ENCODE results near the gene RPA3.

RPA3 gene

GRCh38 chr7:7718492-7718891 lies at the start of gene RPA3:
Gene RPA3, minus strand, starts transcription at chr7:7718607. Its CDS starts 78,189 bp downstream, at chr7:7640418.
- H3K9ac ChIP-seq (ENCODE audit: low read length): no peak within 1 kb of the TSS
- H3K36me3 ChIP-seq (ENCODE audit: control insufficient read depth, insufficient read depth, low read length, severe bottlenecking): no peaks in the 10 kb centered on the region
- H3K4me3 ChIP-seq (ENCODE audit: low read length): no peak within 1 kb of the TSS
- no peaks in the 10 kb centered on the region for H3K9me3 ChIP-seq (ENCODE audit: control insufficient read depth, low read length)
- no peaks in the 10 kb centered on the region for H3K27me3 ChIP-seq (replicated peaks; ENCODE audit: control insufficient read depth, insufficient read depth, low read length)
- peaks cover 4% of the 10 kb centered on the region for H3K4me1 ChIP-seq (ENCODE audit: control insufficient read depth, insufficient read depth, low read length)
- no peak for DNase-seq (ENCODE audit: low read depth)

GRCh38 chr7:7766671-7767070 lies 48.3 kb upstream of the RPA3 start:
- H3K9me3 ChIP-seq (ENCODE audit: control insufficient read depth, low read length): no peaks in the 10 kb centered on the region
- DNase-seq (ENCODE audit: low read depth): peak; percentile 43
- no peak overlapping the region for H3K9ac ChIP-seq (ENCODE audit: low read length)
- H3K4me1 ChIP-seq (ENCODE audit: control insufficient read depth, insufficient read depth, low read length): peaks cover 28% of the 10 kb centered on the region
- no peaks in the 10 kb centered on the region for H3K27me3 ChIP-seq (replicated peaks; ENCODE audit: control insufficient read depth, insufficient read depth, low read length)
- no peak overlapping the region for H3K4me3 ChIP-seq (ENCODE audit: low read length)
- no peaks in the 10 kb centered on the region for H3K36me3 ChIP-seq (ENCODE audit: control insufficient read depth, insufficient read depth, low read length, severe bottlenecking)

GRCh38 chr7:7765422-7765821 lies 47.0 kb upstream of the RPA3 start:
- Histone ChIP-seq H3K4me3 (ENCODE audit: low read length) (no peak overlapping the region), H3K4me1 (ENCODE audit: control insufficient read depth, insufficient read depth, low read length) (peaks cover 25% of the 10 kb centered on the region), H3K9me3 (ENCODE audit: control insufficient read depth, low read length) (no peaks in the 10 kb centered on the region), H3K36me3 (ENCODE audit: control insufficient read depth, insufficient read depth, low read length, severe bottlenecking) (no peaks in the 10 kb centered on the region), H3K9ac (ENCODE audit: low read length) (no peak overlapping the region), H3K27me3 (replicated peaks; ENCODE audit: control insufficient read depth, insufficient read depth, low read length) (no peaks in the 10 kb centered on the region)
- no peak for DNase-seq (ENCODE audit: low read depth)

GRCh38 chr7:7764520-7765396 lies 46.4 kb upstream of the RPA3 start:
- no peaks in the 10 kb centered on the region for H3K36me3 ChIP-seq (ENCODE audit: control insufficient read depth, insufficient read depth, low read length, severe bottlenecking)
- peaks cover 25% of the 10 kb centered on the region for H3K4me1 ChIP-seq (ENCODE audit: control insufficient read depth, insufficient read depth, low read length)
- H3K27me3 ChIP-seq (replicated peaks; ENCODE audit: control insufficient read depth, insufficient read depth, low read length): no peaks in the 10 kb centered on the region
- H3K9me3 ChIP-seq (ENCODE audit: control insufficient read depth, low read length): no peaks in the 10 kb centered on the region
- no peak for DNase-seq (ENCODE audit: low read depth)
- no peak overlapping the region for H3K9ac ChIP-seq (ENCODE audit: low read length)
- H3K4me3 ChIP-seq (ENCODE audit: low read length): no peak overlapping the region

- Histone ChIP-seq H3K9ac (ENCODE audit: low read length) (peak overlapping the region; percentile 70), H3K4me1 (ENCODE audit: control insufficient read depth, insufficient read depth, low read length) (peaks cover 15% of the 10 kb centered on the region), H3K4me3 (ENCODE audit: low read length) (peak overlapping the region; percentile 80), H3K27me3 (replicated peaks; ENCODE audit: control insufficient read depth, insufficient read depth, low read length) (no peaks in the 10 kb centered on the region), H3K9me3 (ENCODE audit: control insufficient read depth, low read length) (no peaks in the 10 kb centered on the region), H3K36me3 (ENCODE audit: control insufficient read depth, insufficient read depth, low read length, severe bottlenecking) (no peaks in the 10 kb centered on the region)
- peak; percentile 69 for DNase-seq (ENCODE audit: low read depth)
Observed at GRCh38 chr7:7761974-7762779, 43.8 kb upstream of the RPA3 start.

- no peaks in the 10 kb centered on the region for H3K27me3 ChIP-seq (replicated peaks; ENCODE audit: control insufficient read depth, insufficient read depth, low read length)
- no peaks in the 10 kb centered on the region for H3K36me3 ChIP-seq (ENCODE audit: control insufficient read depth, insufficient read depth, low read length, severe bottlenecking)
- no peaks in the 10 kb centered on the region for H3K9me3 ChIP-seq (ENCODE audit: control insufficient read depth, low read length)
- peak; percentile 85 for DNase-seq (ENCODE audit: low read depth)
- H3K4me3 ChIP-seq (ENCODE audit: low read length): peak overlapping the region; percentile 80
- peaks cover 13% of the 10 kb centered on the region for H3K4me1 ChIP-seq (ENCODE audit: control insufficient read depth, insufficient read depth, low read length)
- H3K9ac ChIP-seq (ENCODE audit: low read length): peak overlapping the region; percentile 70
Observed at GRCh38 chr7:7761340-7761973, 43.0 kb upstream of the RPA3 start.

- no peak for DNase-seq (ENCODE audit: low read depth)
- peaks cover 9% of the 10 kb centered on the region for H3K4me1 ChIP-seq (ENCODE audit: control insufficient read depth, insufficient read depth, low read length)
- no peaks in the 10 kb centered on the region for H3K27me3 ChIP-seq (replicated peaks; ENCODE audit: control insufficient read depth, insufficient read depth, low read length)
- H3K9ac ChIP-seq (ENCODE audit: low read length): no peak overlapping the region
- H3K36me3 ChIP-seq (ENCODE audit: control insufficient read depth, insufficient read depth, low read length, severe bottlenecking): no peaks in the 10 kb centered on the region
- no peaks in the 10 kb centered on the region for H3K9me3 ChIP-seq (ENCODE audit: control insufficient read depth, low read length)
- no peak overlapping the region for H3K4me3 ChIP-seq (ENCODE audit: low read length)
Observed at GRCh38 chr7:7757576-7757975, 39.2 kb upstream of the RPA3 start.

GRCh38 chr7:7756577-7756976 lies 38.2 kb upstream of the RPA3 start:
- H3K9ac ChIP-seq (ENCODE audit: low read length): no peak overlapping the region
- no peak overlapping the region for H3K4me3 ChIP-seq (ENCODE audit: low read length)
- no peaks in the 10 kb centered on the region for H3K36me3 ChIP-seq (ENCODE audit: control insufficient read depth, insufficient read depth, low read length, severe bottlenecking)
- H3K27me3 ChIP-seq (replicated peaks; ENCODE audit: control insufficient read depth, insufficient read depth, low read length): no peaks in the 10 kb centered on the region
- DNase-seq (ENCODE audit: low read depth): no peak
- H3K4me1 ChIP-seq (ENCODE audit: control insufficient read depth, insufficient read depth, low read length): peaks cover under 1% of the 10 kb centered on the region
- H3K9me3 ChIP-seq (ENCODE audit: control insufficient read depth, low read length): no peaks in the 10 kb centered on the region

- Histone ChIP-seq H3K9me3 (ENCODE audit: control insufficient read depth, low read length) (no peaks in the 10 kb centered on the region), H3K4me3 (ENCODE audit: low read length) (no peak overlapping the region), H3K27me3 (replicated peaks; ENCODE audit: control insufficient read depth, insufficient read depth, low read length) (no peaks in the 10 kb centered on the region), H3K9ac (ENCODE audit: low read length) (no peak overlapping the region), H3K4me1 (ENCODE audit: control insufficient read depth, insufficient read depth, low read length) (no peaks in the 10 kb centered on the region), H3K36me3 (ENCODE audit: control insufficient read depth, insufficient read depth, low read length, severe bottlenecking) (no peaks in the 10 kb centered on the region)
- no peak for DNase-seq (ENCODE audit: low read depth)
Observed at GRCh38 chr7:7751243-7752092, 33.1 kb upstream of the RPA3 start.

- no peak overlapping the region for H3K4me3 ChIP-seq (ENCODE audit: low read length)
- H3K9ac ChIP-seq (ENCODE audit: low read length): no peak overlapping the region
- no peak for DNase-seq (ENCODE audit: low read depth)
- no peaks in the 10 kb centered on the region for H3K4me1 ChIP-seq (ENCODE audit: control insufficient read depth, insufficient read depth, low read length)
- H3K9me3 ChIP-seq (ENCODE audit: control insufficient read depth, low read length): no peaks in the 10 kb centered on the region
- H3K27me3 ChIP-seq (replicated peaks; ENCODE audit: control insufficient read depth, insufficient read depth, low read length): no peaks in the 10 kb centered on the region
- H3K36me3 ChIP-seq (ENCODE audit: control insufficient read depth, insufficient read depth, low read length, severe bottlenecking): no peaks in the 10 kb centered on the region
Observed at GRCh38 chr7:7750571-7751242, 32.3 kb upstream of the RPA3 start.

Data from adipocyte (in vitro differentiated cells).